ENCODE data around the gene ASB17.
"Not testable (repeated sequence)": the region's sequence is repeated elsewhere in the genome, so short reads cannot be mapped to it uniquely, and the experiment has no call there.

The ASB17 gene

GRCh38 chr1:75932304-75932703 lies at the start of gene ASB17:
TSS of gene ASB17 (minus strand) at chr1:75932404. CDS start at chr1:75932291, 113 bp downstream.
- H3K9ac ChIP-seq (ENCODE audit: low read length): no peak within 1 kb of the TSS
- no peaks in the 10 kb centered on the region for H3K27me3 ChIP-seq (ENCODE audit: control insufficient read depth, insufficient read depth, low read length)
- H3K4me1 ChIP-seq (ENCODE audit: control insufficient read depth, insufficient read depth, low read length): no peaks in the 10 kb centered on the region
- no peaks in the 10 kb centered on the region for H3K9me3 ChIP-seq (ENCODE audit: control insufficient read depth, low read length)
- H3K36me3 ChIP-seq (ENCODE audit: control insufficient read depth, insufficient read depth, low read length): no peaks in the 10 kb centered on the region
- H3K4me3 ChIP-seq (ENCODE audit: low read length): no peak within 1 kb of the TSS

GRCh38 chr1:75980972-75981897 lies 49.0 kb upstream of the ASB17 start:
- H3K9me3 ChIP-seq (ENCODE audit: control insufficient read depth, low read length): no peaks in the 10 kb centered on the region
- no peak overlapping the region for H3K4me3 ChIP-seq (ENCODE audit: low read length)
- no peaks in the 10 kb centered on the region for H3K27me3 ChIP-seq (ENCODE audit: control insufficient read depth, insufficient read depth, low read length)
- H3K36me3 ChIP-seq (ENCODE audit: control insufficient read depth, insufficient read depth, low read length): no peaks in the 10 kb centered on the region
- no peak overlapping the region for H3K9ac ChIP-seq (ENCODE audit: low read length)
- no peaks in the 10 kb centered on the region for H3K4me1 ChIP-seq (ENCODE audit: control insufficient read depth, insufficient read depth, low read length)

GRCh38 chr1:75970631-75971030 lies 38.4 kb upstream of the ASB17 start:
- Histone ChIP-seq H3K27me3 (ENCODE audit: control insufficient read depth, insufficient read depth, low read length) (no peaks in the 10 kb centered on the region), H3K9ac (ENCODE audit: low read length) (no peak overlapping the region), H3K9me3 (ENCODE audit: control insufficient read depth, low read length) (no peaks in the 10 kb centered on the region), H3K36me3 (ENCODE audit: control insufficient read depth, insufficient read depth, low read length) (no peaks in the 10 kb centered on the region), H3K4me3 (ENCODE audit: low read length) (no peak overlapping the region), H3K4me1 (ENCODE audit: control insufficient read depth, insufficient read depth, low read length) (no peaks in the 10 kb centered on the region)

DNA sequence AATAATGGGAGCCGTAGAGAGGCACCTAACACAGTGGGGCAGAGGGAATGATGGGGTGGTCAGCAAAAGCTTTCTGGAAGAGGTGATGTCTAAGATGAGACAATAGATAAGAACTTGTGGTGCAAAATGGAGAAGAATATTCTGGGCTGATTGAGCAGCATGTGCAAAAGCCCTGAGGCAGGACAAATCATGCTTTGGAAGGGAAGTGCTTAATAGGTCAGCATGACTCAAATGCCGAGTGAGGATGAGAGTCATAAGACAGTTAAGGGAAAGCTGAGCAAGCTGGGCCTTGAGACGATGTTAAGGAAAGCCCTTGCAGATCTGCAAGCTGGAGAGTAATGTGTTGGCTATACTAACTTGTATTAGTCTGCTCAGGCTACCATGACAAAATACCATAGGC lies 37.3 kb upstream of the ASB17 start:
- Histone ChIP-seq H3K9ac (ENCODE audit: low read length) (no peak overlapping the region), H3K9me3 (ENCODE audit: control insufficient read depth, low read length) (no peaks in the 10 kb centered on the region), H3K36me3 (ENCODE audit: control insufficient read depth, insufficient read depth, low read length) (no peaks in the 10 kb centered on the region), H3K4me1 (ENCODE audit: control insufficient read depth, insufficient read depth, low read length) (no peaks in the 10 kb centered on the region), H3K27me3 (ENCODE audit: control insufficient read depth, insufficient read depth, low read length) (no peaks in the 10 kb centered on the region), H3K4me3 (ENCODE audit: low read length) (no peak overlapping the region)

DNA sequence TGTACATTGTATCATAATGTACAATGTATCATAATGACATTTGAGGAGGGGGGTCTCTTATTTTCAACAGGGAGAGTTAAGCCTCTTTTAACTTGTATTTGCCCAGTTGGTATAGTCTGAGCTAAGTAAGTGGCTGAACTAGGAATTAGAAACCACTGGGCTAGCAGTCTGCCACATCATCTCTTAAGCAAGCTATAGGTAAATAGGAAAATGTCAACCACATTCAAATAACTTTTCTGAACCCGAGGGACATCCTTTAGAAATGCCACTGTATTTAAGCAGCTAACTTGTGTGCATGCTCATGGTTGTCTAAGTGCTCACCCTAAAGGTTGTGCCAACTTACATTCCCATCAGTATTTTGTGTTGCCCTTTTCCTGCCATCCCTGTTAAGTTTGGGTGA lies 35.5 kb upstream of the ASB17 start:
- H3K9me3 ChIP-seq (ENCODE audit: control insufficient read depth, low read length): no peaks in the 10 kb centered on the region

GRCh38 chr1:75964760-75965408 lies 32.7 kb upstream of the ASB17 start:
- Histone ChIP-seq H3K9me3 (ENCODE audit: control insufficient read depth, low read length) (no peaks in the 10 kb centered on the region), H3K36me3 (ENCODE audit: control insufficient read depth, insufficient read depth, low read length) (no peaks in the 10 kb centered on the region), H3K4me1 (ENCODE audit: control insufficient read depth, insufficient read depth, low read length) (no peaks in the 10 kb centered on the region), H3K27me3 (ENCODE audit: control insufficient read depth, insufficient read depth, low read length) (no peaks in the 10 kb centered on the region), H3K4me3 (ENCODE audit: low read length) (no peak overlapping the region), H3K9ac (ENCODE audit: low read length) (no peak overlapping the region)

More for the DNA sequence above, 35.5 kb upstream of the ASB17 start:
- Histone ChIP-seq H3K4me3 (ENCODE audit: low read length) (no peak overlapping the region), H3K4me1 (ENCODE audit: control insufficient read depth, insufficient read depth, low read length) (no peaks in the 10 kb centered on the region), H3K27me3 (ENCODE audit: control insufficient read depth, insufficient read depth, low read length) (no peaks in the 10 kb centered on the region), H3K36me3 (ENCODE audit: control insufficient read depth, insufficient read depth, low read length) (no peaks in the 10 kb centered on the region), H3K9ac (ENCODE audit: low read length) (no peak overlapping the region)

- H3K9me3 ChIP-seq (ENCODE audit: control insufficient read depth, low read length); H3K9ac ChIP-seq (ENCODE audit: low read length); H3K27me3 ChIP-seq (ENCODE audit: control insufficient read depth, insufficient read depth, low read length); H3K4me3 ChIP-seq (ENCODE audit: low read length); H3K36me3 ChIP-seq (ENCODE audit: control insufficient read depth, insufficient read depth, low read length); H3K4me1 ChIP-seq (ENCODE audit: control insufficient read depth, insufficient read depth, low read length): not testable (repeated sequence)
Observed at GRCh38 chr1:75964110-75964759, 32.0 kb upstream of the ASB17 start.

- H3K9me3 ChIP-seq (ENCODE audit: control insufficient read depth, low read length): no peaks in the 10 kb centered on the region
- H3K4me1 ChIP-seq (ENCODE audit: control insufficient read depth, insufficient read depth, low read length): no peaks in the 10 kb centered on the region
- H3K9ac ChIP-seq (ENCODE audit: low read length): no peak overlapping the region
- no peaks in the 10 kb centered on the region for H3K36me3 ChIP-seq (ENCODE audit: control insufficient read depth, insufficient read depth, low read length)
- H3K27me3 ChIP-seq (ENCODE audit: control insufficient read depth, insufficient read depth, low read length): no peaks in the 10 kb centered on the region
- H3K4me3 ChIP-seq (ENCODE audit: low read length): no peak overlapping the region
Observed at GRCh38 chr1:75954586-75954985, 22.4 kb upstream of the ASB17 start.

GRCh38 chr1:75953461-75953860 lies 21.3 kb upstream of the ASB17 start:
- no peaks in the 10 kb centered on the region for H3K36me3 ChIP-seq (ENCODE audit: control insufficient read depth, insufficient read depth, low read length)

GRCh38 chr1:75952016-75952415 lies 19.8 kb upstream of the ASB17 start:
- Histone ChIP-seq H3K4me1 (ENCODE audit: control insufficient read depth, insufficient read depth, low read length) (no peaks in the 10 kb centered on the region), H3K4me3 (ENCODE audit: low read length) (no peak overlapping the region), H3K9me3 (ENCODE audit: control insufficient read depth, low read length) (no peaks in the 10 kb centered on the region), H3K9ac (ENCODE audit: low read length) (no peak overlapping the region), H3K27me3 (ENCODE audit: control insufficient read depth, insufficient read depth, low read length) (no peaks in the 10 kb centered on the region), H3K36me3 (ENCODE audit: control insufficient read depth, insufficient read depth, low read length) (no peaks in the 10 kb centered on the region)

More at GRCh38 chr1:75953461-75953860, 21.3 kb upstream of the ASB17 start:
- H3K4me3 ChIP-seq (ENCODE audit: low read length): no peak overlapping the region
- no peaks in the 10 kb centered on the region for H3K4me1 ChIP-seq (ENCODE audit: control insufficient read depth, insufficient read depth, low read length)
- H3K27me3 ChIP-seq (ENCODE audit: control insufficient read depth, insufficient read depth, low read length): no peaks in the 10 kb centered on the region
- H3K9ac ChIP-seq (ENCODE audit: low read length): no peak overlapping the region
- H3K9me3 ChIP-seq (ENCODE audit: control insufficient read depth, low read length): no peaks in the 10 kb centered on the region

DNA sequence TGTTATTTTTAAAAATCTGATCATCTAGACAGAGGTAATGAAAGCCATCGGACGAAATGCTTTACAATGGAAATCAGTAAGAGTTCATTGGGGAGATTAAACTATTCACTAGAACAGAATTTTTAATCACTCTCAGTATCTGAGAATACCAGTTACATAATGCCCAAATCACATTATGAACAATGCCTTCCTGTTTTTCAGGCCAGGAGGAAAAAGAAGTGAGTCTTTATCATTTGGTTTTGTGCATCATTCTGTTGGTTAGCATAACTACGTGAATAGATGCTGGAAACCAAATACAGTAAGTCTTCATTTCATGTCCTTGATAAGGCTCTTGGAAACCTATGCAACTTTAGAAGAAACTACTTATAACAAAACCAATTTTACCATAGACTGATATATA lies 18.0 kb upstream of the ASB17 start:
- no peaks in the 10 kb centered on the region for H3K36me3 ChIP-seq (ENCODE audit: control insufficient read depth, insufficient read depth, low read length)
- no peaks in the 10 kb centered on the region for H3K4me1 ChIP-seq (ENCODE audit: control insufficient read depth, insufficient read depth, low read length)
- H3K9ac ChIP-seq (ENCODE audit: low read length): no peak overlapping the region
- H3K27me3 ChIP-seq (ENCODE audit: control insufficient read depth, insufficient read depth, low read length): no peaks in the 10 kb centered on the region
- no peak overlapping the region for H3K4me3 ChIP-seq (ENCODE audit: low read length)
- no peaks in the 10 kb centered on the region for H3K9me3 ChIP-seq (ENCODE audit: control insufficient read depth, low read length)

DNA sequence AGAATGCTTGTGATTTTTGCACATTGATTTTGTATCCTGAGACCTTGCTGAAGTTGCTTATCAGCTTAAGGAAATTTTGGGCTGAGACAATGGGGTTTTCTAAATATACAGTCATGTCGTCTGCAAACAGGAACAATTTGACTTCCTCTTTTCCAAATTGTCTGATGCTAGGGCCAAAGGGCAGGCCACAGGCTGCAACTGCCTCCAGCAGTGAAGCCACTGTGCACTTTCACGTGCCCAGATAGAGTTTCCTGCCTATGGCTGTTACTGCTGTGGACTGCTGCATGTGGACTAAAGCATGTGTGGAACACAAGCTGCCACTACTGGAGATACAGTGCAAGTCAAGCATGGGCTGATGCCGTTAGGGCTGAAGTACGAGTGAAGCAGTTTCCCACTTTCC lies 10.8 kb upstream of the ASB17 start:
- not testable (repeated sequence) for H3K9ac ChIP-seq (ENCODE audit: low read length); H3K36me3 ChIP-seq (ENCODE audit: control insufficient read depth, insufficient read depth, low read length); H3K9me3 ChIP-seq (ENCODE audit: control insufficient read depth, low read length); H3K27me3 ChIP-seq (ENCODE audit: control insufficient read depth, insufficient read depth, low read length); H3K4me3 ChIP-seq (ENCODE audit: low read length); H3K4me1 ChIP-seq (ENCODE audit: control insufficient read depth, insufficient read depth, low read length)
